ENCODE results near the gene PCDH15.

DNA sequence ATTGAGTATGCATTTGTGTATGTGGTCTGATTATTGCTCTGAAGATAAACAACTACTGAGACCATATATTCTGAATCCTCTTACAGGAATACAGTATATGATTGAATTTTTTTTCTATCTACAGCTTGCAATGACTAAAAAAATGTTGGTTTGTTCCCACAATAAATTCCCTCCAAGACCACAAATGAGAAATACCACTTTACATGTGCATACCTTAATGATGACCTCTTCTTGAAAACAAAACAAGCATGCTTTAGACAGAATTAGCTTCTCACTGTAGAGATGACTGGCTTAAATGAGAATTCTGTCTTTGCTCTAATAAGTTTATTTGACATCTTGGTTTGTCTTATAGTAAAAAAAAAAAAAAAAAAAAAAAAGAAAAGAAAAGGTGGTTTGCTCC, 241.5 kb downstream of the PCDH15 start:
- TF ChIP-seq POLR2A (IDR thresholded peaks at IDR 0.05), result no peak
- TF ChIP-seq, protein P1, sequence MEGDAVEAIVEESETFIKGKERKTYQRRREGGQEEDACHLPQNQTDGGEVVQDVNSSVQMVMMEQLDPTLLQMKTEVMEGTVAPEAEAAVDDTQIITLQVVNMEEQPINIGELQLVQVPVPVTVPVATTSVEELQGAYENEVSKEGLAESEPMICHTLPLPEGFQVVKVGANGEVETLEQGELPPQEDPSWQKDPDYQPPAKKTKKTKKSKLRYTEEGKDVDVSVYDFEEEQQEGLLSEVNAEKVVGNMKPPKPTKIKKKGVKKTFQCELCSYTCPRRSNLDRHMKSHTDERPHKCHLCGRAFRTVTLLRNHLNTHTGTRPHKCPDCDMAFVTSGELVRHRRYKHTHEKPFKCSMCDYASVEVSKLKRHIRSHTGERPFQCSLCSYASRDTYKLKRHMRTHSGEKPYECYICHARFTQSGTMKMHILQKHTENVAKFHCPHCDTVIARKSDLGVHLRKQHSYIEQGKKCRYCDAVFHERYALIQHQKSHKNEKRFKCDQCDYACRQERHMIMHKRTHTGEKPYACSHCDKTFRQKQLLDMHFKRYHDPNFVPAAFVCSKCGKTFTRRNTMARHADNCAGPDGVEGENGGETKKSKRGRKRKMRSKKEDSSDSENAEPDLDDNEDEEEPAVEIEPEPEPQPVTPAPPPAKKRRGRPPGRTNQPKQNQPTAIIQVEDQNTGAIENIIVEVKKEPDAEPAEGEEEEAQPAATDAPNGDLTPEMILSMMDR (IDR thresholded peaks at IDR 0.05), result no peak

Data from esophagus squamous epithelium (tissue), 4 donors.